GM18505 (cell line): ENCODE measurements around the gene CTSS.
"Not testable (repeated sequence)": the region's sequence is repeated elsewhere in the genome, so short reads cannot be mapped to it uniquely, and the experiment has no call there.

Experiments
- ATAC-seq: cut with Tn5 transposase; IDR thresholded peaks from one replicate; pipeline ENCODE4 v1.9.1; 2021; ENCODE audit not compliant: unreplicated experiment
- POLR2A ChIP-seq: IDR thresholded peaks from 4 replicates; pipeline ENCODE4 v1.6.1; 2011; ENCODE audit warnings: borderline replicate concordance; ENCODE audit not compliant: insufficient read depth, insufficient read length; ENCODE audit errors: extremely low read depth

The CTSS gene

GRCh38 chr1:150765296-150765976 is at the start of gene CTSS:
Gene CTSS, minus strand, starts transcription at chr1:150765778. Its CDS starts 1,015 bp downstream, at chr1:150764763.
- peak; percentile 72 for ATAC-seq
- peak; percentile 56 for TF ChIP-seq POLR2A

- ATAC-seq = no peak
- TF ChIP-seq POLR2A = no peak
Measured at GRCh38 chr1:150813028-150813707, 47.6 kb upstream of the CTSS start.

- ATAC-seq = no peak
- no peak for TF ChIP-seq POLR2A
Measured at GRCh38 chr1:150810958-150811659, 45.5 kb upstream of the CTSS start.

- ATAC-seq = no peak
- no peak for TF ChIP-seq POLR2A
Measured at GRCh38 chr1:150809651-150810050, 44.1 kb upstream of the CTSS start.

GRCh38 chr1:150808846-150809245 is 43.3 kb upstream of the CTSS start:
- no peak for TF ChIP-seq POLR2A
- ATAC-seq = no peak

- no peak for TF ChIP-seq POLR2A
- no peak for ATAC-seq
Measured at GRCh38 chr1:150808121-150808520, 42.5 kb upstream of the CTSS start, which contains the start of gene CTSK. Gene CTSK, minus strand, starts transcription at chr1:150808260. Its CDS starts 1,455 bp downstream, at chr1:150806805.

GRCh38 chr1:150807249-150808023 is 41.9 kb upstream of the CTSS start:
- no peak for ATAC-seq
- no peak for TF ChIP-seq POLR2A

- ATAC-seq = no peak
- no peak for TF ChIP-seq POLR2A
Measured at GRCh38 chr1:150805899-150806298, 40.3 kb upstream of the CTSS start.

GRCh38 chr1:150804671-150805070 is 39.1 kb upstream of the CTSS start:
- no peak for TF ChIP-seq POLR2A
- ATAC-seq = no peak

- ATAC-seq = no peak
- no peak for TF ChIP-seq POLR2A
Measured at GRCh38 chr1:150799089-150799488, 33.5 kb upstream of the CTSS start.

- ATAC-seq = no peak
- no peak for TF ChIP-seq POLR2A
Measured at GRCh38 chr1:150798525-150798924, 32.9 kb upstream of the CTSS start.

- ATAC-seq = no peak
- no peak for TF ChIP-seq POLR2A
Measured at GRCh38 chr1:150796374-150796773, 30.8 kb upstream of the CTSS start.

- not testable (repeated sequence) for ATAC-seq
Measured at GRCh38 chr1:150793778-150794177, 28.2 kb upstream of the CTSS start.
